ENCODE measurements around the gene TMEM53.
A peak's percentile ranks its signal among the peaks of the same experiment; 100 is the strongest.
"Not testable (repeated sequence)": the region's sequence is repeated elsewhere in the genome, so short reads cannot be mapped to it uniquely, and the experiment has no call there.

The TMEM53 gene

DNA sequence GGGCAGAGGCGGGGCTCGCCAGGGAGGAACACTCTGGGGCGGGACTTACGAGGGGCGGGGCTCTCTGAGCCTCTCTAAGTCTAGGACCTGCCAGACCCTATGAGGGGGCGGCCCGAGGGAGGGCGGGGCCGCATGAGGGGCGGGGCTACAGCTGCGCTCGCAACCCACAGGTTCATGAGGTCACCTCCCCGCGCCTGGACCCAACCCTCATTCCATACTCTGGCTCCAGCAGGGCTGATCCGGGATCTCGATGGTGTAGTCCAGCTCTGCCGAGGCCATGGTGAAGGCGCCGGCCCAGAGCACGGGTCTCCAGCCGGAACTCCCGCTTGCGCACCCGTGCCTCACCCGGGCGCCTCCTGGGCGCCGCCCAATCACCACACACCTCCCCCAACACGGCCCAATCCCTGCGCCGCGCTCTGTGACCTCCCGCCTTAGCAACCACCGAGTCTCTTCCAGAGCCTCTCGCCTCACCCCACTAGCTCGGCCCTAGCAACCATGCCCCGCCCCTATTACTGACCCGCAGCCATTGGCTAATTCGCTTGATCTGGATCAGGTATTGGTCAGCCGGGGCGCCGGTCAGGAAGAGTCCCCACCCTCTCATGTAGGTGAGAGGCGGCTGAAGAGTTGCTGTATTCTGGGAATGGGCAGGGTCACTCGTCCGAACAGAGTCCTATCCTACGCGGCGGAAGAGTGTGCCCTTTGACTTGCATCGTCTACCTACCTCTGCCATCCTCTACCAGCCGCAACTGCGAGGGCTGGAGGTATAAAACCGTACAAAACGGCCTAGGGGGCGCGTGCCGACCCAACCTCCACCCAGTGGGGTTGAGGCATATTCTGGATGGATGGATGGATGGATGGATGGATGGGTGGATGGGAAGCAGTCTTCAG is at the start of gene TMEM53, which contains the start of gene ARMH1:
Gene TMEM53 (minus strand): TSS at position 369 of the 888 bp plus-strand sequence. CDS start 90 bp downstream, at position 279.
Gene ARMH1 (plus strand): TSS at position 602 of the 888 bp plus-strand sequence. CDS start 14,984 bp downstream, outside the sequence.
- peak; percentile 100 for DNase-seq

DNA sequence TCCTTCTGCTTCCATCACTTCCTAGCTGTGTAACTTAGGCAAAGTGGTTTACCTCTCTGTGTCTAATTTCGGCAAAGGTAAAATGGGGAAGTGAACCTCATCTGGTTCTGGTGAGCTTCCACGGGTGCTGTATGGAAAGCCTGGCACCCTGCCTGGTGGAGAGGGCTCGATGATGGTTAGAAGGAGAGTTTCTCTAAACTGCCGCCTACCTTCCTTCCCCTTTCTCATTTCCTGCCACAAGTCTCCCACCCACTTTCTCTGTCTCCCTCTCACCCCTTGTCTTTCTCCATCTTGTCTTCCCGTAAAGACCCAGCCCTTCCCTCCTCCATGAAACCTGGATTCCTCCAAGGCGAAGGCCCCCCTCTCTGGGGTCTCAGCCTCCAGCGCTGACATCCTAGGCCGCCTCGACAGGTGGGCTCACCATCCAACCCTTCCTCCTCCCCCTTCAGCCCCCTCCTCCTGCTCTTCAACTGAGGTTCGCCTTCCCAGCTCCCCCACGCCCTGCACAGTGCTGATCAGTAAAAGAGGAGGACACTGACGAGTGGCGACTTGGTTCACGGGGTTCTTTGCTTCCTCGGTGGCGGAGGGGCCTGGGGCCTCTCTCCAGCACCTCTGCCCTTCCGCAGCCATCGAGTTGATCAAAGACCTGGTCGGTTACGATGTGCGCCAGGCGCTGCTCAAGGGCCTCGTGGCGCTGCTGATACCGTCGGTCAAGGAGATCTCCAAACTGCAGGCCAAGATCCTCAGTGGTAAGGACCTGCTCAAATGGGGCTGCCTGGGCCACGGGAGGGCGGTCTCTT is 49.4 kb upstream of the TMEM53 start:
- no peak for DNase-seq

DNA sequence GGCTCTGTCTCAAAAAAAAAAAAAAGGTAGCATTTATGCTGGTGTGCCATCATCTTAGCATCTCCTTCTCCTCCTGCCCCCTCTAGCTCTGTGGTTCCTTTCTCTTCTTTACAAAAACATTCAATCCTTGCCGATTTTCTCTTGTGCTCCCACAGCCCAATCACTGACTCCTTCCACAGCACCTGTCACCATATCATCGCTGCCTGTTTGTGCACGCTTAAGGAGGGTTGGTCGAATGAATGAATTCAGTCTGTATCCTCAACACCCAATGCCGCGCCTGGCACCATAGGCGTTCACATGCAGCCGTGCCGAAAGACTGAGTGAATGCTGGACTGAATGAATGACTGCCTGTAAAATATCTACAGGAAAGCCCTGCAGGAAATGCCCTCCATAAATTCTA is 48.8 kb upstream of the TMEM53 start:
- no peak for DNase-seq

DNA sequence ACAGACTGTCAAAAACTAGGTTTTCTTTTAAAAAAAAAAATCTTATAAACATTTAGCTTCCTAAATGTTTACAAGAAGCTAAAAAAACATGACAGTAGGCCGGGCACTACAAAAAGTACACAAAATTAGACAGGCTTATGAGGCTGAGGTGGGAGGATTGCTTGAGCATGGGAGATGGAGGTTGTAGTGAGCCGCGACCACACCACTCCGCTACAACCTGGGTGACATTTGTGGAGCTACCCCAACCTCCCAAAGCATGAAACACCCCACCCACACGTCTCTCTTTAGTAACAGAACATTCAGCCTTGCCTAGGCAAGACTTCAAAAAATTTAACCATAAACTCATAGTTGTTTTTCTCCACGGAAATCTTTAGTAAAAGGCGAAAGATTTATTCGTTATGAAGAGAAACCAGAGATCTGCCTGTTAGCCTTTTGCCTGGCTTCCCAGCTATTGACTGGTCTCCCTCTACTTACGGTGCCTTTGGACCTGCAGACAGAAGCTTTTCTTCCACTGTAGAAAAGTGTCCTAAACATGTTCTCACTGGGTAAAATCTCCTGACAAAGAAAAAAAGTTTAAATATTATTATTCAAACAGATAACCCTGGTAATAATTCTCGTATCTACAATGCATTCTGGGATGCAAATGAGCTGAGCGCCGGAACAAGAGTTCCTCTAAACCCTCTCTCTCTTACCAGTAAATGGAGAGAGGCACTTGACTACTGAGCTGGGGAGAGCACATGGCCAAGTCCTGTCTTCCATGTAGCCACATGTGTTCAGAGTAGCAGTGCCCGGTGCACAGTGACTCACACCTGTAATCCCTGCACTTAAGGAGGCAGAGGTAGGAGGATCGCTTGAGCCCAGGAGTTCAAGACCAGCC is 47.4 kb upstream of the TMEM53 start:
- DNase-seq: peak; percentile 99

DNA sequence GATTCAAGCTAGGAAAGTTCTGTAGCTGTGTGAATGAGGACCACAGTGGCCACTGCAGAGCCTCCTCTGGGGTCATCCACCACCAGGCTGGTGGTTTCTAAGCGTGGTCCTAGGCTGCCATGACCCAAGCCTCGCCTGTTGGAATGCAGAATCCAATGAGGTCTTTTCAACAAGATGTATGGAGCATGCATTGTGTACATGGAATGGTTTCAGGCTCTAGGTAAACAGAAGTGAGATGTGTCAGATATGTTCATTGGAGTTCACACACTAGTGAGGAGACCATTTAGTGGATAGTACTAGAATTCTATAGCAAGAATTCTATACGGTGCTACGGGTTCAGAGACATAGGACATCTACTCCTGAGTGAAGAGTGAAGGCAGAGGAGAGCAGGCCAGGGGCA is 46.0 kb upstream of the TMEM53 start:
- no peak for DNase-seq

DNA sequence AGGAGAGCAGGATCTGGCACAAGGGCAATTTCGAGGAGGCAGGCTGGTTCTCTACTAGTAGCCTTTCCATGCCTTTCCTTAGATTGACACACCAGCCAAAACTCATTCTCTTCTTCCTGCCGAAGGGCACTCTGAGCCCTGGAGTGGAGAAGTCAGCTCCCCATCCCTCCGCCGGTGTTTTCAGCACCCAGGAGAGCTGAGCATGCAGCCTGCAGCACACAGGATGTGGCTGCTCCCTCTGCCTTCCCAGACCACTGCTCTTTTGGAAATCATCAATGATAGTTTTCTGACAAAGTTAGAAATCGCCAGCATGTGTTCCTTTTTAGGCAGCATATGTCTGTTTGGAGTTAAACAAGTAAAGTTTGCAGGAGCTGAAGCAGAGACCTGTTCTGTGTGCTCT is 45.0 kb upstream of the TMEM53 start:
- no peak for DNase-seq

DNA sequence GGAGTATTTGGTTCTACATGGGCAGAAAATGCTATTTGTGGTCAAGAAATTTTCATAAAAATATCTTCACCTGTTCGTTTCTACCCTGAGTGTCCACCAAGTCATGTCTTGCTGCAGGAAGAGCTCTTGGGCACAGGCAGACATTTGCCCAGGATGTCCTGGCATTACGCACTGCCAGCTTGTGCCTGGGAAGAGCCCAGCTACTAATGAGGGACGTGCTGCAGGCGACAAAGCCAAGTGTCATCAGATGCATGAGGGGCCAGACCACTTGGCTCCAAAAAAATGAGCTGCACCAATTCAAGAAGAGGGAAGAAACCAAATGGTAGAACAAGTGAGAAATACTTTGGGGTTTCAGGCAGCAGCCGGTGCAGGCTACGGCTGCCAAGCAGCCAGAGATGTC is 43.8 kb upstream of the TMEM53 start:
- no peak for DNase-seq

DNA sequence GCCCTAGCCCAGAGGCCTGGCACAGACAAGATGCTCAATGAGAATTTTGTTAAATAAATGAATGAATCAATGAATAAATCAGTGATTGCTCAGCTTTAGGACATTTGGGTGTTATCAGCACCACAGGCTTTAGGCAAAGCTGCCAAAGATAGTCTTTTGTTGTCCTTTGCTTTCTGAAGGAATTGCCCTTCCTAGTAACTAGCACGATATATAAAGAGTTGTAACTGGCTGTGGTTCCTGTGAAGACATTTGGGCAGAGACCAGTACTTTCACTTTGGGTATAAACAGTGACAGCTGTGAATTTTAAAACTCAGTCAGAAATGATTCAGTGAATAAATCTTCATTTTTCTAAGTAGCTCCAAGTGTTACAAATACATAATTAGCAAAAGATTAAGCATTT is 43.4 kb upstream of the TMEM53 start:
- DNase-seq: no peak

DNA sequence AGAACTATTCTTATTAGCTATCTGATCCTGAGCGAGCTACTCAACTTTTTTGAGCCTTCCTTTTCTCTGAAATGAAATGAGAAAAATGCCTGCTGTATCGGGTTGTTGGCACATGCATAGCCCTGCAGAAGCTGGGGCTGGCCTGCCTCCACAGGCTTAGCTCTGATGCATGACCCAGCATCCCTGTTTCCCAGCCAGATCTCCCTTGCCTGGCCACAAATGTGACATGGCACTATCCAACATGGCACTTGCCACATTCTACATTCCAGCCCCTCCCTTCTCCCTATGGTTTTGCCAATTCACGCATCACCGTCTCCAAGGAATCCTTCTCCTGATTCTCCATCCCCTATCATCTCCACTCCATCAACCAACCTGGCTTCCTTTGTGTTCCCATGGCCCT is 42.9 kb upstream of the TMEM53 start:
- DNase-seq: no peak

DNA sequence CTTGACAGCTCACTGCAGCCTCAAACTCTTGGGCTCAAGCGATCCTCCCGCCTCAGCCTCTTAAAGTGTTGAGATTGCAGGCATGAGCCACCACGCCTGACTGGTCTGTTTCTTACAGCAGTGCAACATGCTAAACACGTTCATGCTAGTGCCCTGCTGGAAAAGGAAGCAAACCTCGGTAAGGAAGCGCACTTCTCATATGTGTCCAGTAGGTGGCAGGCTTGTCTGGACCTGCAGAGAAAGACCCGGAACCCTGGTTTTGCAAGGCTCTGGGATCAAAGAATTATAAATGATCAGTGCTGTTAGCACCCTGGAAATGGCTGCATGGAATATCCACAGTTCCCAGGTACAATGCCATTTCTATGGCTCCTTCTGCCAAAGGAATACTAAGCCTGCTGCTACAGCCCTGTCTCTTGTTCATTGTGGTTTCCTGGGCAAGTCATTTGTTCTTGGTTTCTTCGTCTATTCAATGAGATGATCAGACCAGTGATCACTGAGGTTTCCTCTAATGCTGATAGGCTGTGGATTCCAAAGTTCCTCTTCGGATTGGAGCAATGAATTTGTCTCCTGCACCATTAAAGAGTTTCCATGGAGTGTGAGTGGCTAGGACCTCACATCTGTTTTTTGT is 40.8 kb upstream of the TMEM53 start:
- DNase-seq: peak; percentile 43

DNA sequence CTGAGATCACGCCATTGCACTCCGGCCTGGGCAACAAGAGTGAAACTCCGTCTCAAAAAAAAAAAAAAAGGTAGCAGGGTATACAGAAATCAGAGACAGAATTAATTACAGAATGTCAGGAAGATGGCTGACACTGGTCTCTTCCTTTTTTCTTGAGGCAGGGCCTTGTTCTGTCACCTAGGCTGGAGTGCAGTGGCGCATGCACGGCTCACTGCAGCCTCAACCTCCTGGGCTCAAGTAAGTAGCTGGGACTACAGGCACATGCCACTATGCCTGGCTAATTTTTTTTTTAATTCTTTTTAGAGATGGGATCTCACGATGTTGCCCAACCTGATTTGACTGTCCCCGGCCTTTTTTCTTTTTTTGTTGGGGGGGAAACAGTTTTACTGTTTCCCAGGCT is 40.3 kb upstream of the TMEM53 start:
- no peak for DNase-seq

DNA sequence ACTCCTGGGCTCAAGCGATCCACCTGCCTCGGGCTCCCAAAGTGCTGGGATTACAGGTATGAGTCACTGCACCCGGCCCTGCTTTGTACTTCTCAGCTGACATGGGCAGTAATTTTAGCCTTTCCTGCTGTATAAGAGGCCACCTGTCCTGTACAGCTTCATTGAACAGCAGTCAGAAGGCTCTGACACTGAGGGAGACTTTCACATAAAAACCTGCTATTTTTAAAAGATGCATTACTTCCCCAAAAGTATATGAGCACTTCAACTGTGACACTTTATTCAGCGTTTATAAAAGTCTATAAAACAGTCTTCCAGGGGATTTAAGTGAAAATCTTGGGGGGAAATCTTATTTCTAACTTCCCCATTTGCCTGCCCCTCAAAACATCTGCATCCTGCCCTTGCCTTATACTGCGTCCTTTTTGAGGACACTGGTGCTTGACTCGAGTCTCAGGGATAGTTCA is 39.1 kb upstream of the TMEM53 start:
- peak; percentile 45 for DNase-seq

DNA sequence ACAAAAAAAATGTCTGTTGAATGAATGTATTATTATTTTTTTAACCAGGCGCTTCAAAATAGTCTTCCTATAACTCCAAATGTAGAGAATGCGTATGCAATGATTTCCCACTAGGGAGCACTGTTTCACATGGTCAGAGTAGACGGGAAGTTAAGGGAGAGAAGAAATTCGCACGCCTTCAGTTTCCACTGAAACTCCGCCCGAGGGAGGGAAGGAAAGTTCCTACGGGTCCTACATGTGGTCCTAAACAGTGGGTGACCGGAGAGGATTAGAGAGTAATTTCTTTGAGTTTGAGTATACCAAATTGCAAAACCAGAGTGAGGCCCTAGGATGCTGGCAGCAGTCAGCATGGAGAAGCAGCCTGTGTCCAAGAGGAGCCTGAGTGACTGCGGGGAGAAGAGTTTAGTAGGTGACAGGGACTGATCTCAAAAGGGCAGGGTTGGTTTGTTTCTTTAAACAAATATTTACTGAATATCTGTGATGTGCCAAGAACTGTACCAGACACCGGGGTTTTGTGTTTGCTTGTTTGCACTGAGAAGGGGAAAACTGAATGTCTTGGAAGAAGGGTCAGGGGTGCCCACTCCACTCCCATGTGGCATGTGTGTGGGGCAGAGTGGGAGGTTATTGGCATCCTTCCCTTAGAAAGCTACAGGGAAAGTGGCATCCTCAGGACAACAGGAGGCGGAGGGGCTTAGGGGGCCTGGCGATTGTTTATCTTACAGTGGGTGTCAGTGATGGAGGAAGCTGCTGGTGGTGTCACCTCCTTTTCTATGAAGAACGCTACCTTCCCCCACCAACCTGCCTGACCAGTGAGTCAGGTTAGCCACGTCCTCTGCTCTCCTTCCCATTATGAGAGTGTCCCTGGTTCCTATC is 33.9 kb upstream of the TMEM53 start:
- no peak for DNase-seq

DNA sequence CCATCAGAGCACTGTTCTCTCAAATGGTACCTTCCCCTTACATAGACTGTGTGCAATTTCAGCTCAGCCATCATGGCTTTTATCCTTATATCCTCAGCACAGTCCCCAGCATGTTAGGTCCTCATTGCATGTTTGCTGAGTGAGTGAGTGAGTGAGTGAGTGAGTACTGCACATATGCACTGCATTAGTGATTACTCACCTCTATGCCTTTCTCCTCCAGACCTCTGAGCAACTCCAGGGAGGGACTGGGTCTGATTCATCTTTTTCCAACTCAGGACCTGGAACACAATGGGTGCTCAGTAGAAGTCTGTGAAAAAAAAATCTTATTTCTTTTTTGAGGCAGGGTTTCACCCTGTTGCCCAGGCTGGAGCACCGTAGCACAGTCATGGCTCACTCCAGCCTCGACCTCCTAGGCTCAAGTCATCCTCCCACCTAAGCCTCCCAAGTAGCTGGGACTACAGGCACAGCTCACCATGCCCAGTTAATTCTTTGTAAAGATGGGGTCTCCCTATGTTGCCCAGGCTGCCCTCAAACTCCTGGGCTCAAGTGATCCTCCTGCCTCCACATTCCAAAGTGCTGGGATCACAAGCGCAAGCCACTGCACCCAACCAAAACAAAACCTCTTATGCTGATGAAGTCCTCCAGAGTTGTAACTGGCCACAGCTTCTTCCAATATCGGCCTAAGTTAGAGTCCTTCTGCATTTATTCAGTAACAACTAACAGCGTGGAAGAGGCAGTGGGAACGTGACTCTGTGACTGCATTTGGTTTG is 33.0 kb upstream of the TMEM53 start:
- no peak for DNase-seq

DNA sequence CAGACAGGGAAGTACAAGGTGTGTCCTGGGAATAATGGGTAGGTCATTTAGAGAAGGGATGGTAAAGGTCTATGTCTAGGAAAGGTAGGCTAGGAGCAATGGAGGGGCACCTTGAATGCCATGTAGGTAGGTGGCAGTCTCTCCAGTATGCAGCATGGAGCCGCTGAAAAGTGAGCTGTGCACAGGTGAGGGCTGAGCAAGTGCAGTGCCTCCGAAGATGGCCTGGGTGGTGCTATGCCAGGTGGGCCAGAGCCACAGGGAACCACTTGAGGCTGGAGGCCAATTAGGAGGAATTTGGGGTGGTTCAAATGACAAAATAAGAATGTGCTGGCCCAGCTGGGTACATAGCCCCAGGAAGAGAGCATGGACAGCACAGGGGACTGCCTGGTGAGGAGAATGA is 31.7 kb upstream of the TMEM53 start:
- no peak for DNase-seq

DNA sequence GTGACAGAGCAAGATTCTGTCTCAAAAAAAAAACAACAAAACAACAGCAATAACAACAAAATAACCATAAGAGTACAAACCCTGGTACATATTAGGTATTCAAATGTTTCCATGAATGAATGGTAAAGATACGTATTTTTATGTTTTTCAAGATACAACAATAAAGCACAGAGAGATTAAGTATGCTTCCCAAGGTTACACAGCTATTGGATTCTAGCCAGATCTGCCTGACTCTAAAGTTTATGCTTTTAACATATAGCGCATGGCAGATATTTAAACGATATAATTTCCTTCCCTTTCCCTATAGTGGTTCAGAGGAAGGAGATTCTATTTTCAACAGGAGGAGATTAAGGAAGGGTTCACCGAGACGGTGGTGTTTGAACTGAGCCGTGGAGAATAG is 31.2 kb upstream of the TMEM53 start:
- no peak for DNase-seq

DNA sequence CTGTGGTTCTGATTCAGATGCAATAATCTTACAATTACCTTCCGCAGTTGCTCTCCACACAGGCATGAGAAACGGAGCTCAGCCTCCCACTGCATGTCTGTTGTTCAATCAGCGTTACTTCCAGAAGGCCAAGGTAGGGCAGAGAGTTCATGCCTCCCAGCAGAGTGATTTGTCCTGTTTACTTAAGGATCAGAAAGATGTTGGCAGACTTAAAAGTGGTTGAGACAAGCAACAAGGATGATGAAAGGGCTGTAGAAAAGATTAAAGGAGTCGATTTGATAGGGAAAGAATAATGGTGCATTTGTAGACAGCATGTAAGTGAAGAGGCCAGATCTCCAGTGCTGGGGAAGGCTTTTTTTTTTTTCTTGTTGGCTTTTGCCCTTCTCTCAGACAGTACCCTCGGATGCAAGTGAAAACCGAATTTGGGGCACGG is 26.9 kb upstream of the TMEM53 start:
- DNase-seq: peak; percentile 59

DNA sequence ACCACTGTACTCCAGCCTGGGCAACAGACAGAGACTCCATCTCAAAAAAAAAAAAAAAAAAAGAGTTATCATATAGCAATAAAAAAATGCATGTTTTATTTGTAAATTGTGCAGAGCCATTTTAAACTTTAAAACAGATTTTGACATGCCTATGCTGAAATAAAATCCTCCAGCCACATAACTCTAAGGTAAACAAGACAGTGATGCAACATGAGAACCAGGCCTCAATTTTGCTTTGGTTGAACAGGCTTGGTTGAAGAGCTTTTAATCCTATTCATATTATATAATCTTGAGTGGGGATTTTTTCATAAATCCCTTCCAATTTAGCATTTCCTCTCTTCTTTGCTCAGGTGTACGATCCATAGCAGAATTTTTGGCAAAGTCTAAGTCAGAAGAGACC is 26.3 kb upstream of the TMEM53 start:
- peak; percentile 53 for DNase-seq

DNA sequence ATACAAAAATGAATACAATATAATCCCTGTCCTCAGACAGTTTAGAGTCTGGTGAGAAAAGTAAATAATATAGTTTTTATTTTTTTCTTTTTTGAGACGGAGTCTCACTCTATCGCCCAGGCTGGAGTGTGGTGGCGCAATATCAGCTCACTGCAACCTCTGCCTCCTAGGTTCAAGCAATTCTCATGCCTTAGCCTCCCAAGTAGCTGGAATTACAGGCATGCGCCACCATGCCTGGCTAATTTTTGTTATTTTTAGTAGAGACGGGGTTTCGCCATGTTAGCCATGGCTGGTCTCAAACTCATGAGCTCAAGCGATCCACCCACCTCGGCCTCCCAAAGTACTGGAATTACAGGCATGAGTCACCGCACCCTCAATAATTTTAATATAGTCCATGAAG is 25.1 kb upstream of the TMEM53 start:
- DNase-seq: not testable (repeated sequence)

DNA sequence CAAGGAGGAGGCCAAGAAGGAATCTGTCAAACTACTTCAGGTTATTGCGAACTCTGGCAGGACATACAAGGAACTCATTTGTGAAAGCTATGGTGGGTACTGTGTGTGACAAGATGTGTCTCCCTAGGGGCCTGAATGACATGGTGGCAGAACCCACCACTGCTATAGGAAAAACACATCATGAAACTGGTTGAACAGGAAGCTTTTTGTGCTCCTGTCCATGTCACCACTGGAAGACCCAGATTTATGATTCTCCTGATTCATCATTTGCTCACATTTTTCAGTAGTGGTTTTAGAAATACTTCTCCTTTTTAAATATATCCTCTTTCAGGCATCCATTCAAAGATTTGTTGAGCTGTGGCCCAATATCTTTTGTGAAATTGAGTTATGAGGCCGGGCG is 23.9 kb upstream of the TMEM53 start:
- no peak for DNase-seq

Data from DMS79 (cell line).